PFSK-1 (cell line): Measurements from ENCODE around the gene DNAH8.

Source experiments
- FOXP2 ChIP-seq: optimal IDR thresholded peaks from 2 replicates; pipeline ENCODE3; 2011; ENCODE audit warnings: borderline replicate concordance, control low read depth, inconsistent platforms; ENCODE audit not compliant: insufficient read depth; ENCODE audit errors: extremely low read length, extremely low read depth
- POLR2AphosphoS5 ChIP-seq: IDR thresholded peaks from 2 replicates; pipeline ENCODE4 v1.6.1; 2012; ENCODE audit warnings: low read depth, mild to moderate bottlenecking, control low read depth, low read length, moderate library complexity
- SIN3A ChIP-seq: IDR thresholded peaks from 2 replicates; pipeline ENCODE4 v1.6.1; 2012; ENCODE audit warnings: mild to moderate bottlenecking, low read length, moderate library complexity, borderline replicate concordance; ENCODE audit not compliant: insufficient read depth
- TAF1 ChIP-seq: IDR thresholded peaks from 2 replicates; pipeline ENCODE4 v1.6.1; 2012; ENCODE audit warnings: low read length, control low read depth, borderline replicate concordance; ENCODE audit not compliant: insufficient read depth
- TF ChIP-seq, protein P1 (sequence below), 2 experiments: IDR thresholded peaks; 2 replicates each; pipeline versions ENCODE4 v1.6.1 to v1.8.0; 2011 to 2012; ENCODE audit warnings: low read depth in 2 of 2, low read length in 2 of 2, control low read depth in 1 of 2, inconsistent platforms in 1 of 2, mild to moderate bottlenecking in 1 of 2, moderate library complexity in 1 of 2; ENCODE audit not compliant: insufficient read depth in 1 of 2

DNA sequence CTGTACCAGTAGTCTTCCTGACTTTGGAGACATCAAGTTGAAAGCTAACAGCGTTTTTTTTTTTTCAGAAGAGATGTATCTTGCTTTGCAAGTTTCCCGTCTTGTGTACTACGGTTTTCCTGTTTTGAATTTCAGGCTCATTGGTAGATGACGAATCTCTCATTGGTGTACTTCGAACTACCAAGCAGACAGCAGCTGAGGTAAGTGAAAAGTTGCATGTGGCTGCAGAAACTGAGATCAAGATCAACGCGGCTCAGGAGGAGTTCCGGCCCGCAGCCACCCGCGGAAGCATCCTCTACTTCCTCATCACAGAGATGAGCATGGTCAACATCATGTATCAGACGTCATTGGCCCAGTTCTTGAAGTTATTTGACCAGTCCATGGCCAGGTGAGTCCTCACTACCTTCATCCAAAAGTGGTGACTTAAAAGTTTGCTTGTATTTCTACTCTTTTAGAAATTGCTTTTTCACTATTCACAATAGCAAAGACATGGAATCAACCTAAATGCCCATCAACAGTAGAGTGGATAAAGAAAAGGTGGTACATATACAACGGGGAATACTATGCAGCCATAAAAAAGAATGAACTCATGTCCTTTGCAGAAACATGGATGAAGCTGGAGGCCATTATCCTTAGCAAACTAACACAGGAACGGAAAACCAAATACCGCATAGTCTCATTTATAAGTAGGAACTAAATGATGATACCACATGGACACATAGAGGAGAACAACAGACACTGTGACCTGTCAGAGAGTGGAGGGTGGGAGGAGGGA, 222.9 kb downstream of the DNAH8 start:
- TF ChIP-seq FOXP2 (no peak), POLR2AphosphoS5 (no peak), TAF1 (no peak), SIN3A (no peak)
- TF ChIP-seq, protein P1, sequence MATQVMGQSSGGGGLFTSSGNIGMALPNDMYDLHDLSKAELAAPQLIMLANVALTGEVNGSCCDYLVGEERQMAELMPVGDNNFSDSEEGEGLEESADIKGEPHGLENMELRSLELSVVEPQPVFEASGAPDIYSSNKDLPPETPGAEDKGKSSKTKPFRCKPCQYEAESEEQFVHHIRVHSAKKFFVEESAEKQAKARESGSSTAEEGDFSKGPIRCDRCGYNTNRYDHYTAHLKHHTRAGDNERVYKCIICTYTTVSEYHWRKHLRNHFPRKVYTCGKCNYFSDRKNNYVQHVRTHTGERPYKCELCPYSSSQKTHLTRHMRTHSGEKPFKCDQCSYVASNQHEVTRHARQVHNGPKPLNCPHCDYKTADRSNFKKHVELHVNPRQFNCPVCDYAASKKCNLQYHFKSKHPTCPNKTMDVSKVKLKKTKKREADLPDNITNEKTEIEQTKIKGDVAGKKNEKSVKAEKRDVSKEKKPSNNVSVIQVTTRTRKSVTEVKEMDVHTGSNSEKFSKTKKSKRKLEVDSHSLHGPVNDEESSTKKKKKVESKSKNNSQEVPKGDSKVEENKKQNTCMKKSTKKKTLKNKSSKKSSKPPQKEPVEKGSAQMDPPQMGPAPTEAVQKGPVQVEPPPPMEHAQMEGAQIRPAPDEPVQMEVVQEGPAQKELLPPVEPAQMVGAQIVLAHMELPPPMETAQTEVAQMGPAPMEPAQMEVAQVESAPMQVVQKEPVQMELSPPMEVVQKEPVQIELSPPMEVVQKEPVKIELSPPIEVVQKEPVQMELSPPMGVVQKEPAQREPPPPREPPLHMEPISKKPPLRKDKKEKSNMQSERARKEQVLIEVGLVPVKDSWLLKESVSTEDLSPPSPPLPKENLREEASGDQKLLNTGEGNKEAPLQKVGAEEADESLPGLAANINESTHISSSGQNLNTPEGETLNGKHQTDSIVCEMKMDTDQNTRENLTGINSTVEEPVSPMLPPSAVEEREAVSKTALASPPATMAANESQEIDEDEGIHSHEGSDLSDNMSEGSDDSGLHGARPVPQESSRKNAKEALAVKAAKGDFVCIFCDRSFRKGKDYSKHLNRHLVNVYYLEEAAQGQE (IDR thresholded peaks at IDR 0.05; ENCODE audit: insufficient read depth in 1 of 2, low read depth in 2 of 2, low read length in 2 of 2) = no peak
